CD4-positive, alpha-beta T cell treated with Interleukin-2 at 100 ng/mL for 4 hours (primary cell): ENCODE measurements around the gene AHCY.
"Not testable (repeated sequence)": the region's sequence is repeated elsewhere in the genome, so short reads cannot be mapped to it uniquely, and the experiment has no call there.

Experiments used
- DNase-seq: peaks from one replicate; pipeline ENCODE4 v3.0.0-alpha.2; 2020; ENCODE audit warnings: low spot score

Gene AHCY

DNA sequence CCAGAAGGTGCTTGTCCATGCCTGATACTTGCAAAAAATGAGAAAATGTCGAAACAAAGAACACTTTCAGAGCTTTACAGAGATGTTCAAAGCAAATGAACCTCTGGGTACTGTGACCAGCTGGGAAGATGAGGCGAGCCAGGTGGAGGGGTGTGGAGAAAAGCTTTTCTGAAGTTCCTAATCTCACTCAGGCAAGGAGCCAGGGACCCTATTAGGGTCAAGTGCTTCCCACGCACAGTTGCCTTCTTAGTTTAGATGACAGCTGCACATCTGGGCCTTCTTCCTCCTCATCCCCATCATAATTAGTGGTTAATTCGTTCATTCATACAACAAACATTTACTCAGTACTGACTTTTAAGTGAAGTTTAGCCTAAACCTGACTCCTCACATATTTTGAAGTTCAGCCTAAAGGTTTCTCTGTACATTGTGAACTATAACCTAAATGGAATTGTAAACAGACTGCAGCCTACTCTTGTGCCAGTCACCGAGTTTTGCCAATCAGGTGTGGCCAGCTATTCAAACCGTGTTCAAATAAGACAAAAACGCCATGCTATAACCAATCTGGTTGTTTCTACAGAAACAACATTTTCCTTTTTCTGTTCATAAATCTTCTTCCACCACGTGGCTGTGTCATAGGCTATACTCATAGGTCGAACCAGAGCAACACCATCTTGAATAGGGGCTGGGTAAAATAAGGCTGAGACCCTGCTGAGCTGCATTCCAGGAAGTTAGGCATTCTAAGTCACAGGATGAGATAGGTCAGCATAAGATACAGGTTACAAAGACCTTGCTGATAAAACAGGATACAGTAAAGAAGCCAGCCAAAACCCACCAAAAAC is 19.3 kb upstream of the AHCY start:
- DNase-seq, result no peak

DNA sequence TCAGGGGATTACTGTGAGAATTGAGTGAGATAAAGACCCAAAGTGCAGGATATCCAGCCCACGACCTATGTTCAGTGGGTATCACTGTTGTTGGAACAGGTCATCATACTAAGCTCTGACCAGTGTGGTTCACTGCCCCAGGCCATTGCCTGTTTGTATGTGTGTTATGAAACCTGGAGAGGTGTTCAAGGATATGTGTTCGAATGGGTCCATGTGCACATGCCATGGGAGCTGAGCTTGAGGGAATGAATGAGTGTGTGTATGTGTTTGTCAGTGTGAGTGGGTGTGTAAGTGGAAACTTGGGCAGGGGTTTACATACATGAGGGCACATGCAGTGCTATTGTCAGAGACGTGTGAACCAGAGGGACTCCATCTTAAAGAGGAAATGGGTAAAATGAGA is 17.7 kb upstream of the AHCY start:
- DNase-seq, result no peak

DNA sequence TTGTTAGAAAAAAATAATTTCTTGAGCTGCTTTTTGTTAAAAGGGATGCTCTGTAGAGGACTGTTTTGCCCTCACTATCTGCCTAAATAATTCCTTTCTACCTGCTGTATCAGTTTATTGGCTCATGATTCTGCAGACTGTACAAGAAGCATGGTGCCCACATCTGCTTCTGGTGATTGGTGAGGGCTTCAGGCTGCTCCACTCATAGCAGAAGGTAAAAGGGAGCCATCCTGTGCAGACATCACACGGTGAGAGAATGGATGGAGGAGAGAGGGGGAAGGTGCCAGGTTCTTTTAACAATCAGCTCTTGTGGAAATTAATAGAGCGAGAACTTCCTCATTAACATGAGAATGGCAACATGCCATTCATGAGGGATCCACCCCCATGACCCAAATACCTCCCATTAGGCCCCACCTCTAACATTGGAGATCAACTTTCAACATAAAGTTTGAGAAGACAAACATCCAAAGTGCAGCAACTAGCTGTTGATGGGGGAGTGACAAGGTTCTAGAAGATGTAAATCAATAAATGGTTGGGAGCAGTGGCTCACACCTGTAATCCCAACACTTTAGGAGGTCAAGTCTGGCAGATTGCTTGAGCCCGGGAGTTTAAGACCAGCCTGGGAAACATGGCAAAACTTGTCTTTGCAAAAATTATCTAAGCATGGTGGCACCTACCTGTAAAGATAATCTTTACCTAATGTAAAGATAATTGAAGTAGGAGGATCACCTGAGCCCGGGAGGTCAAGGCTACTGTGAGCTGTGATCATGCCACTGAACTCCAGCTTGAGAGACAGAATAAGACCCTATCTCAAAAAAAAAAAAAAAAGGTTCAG is 15.7 kb upstream of the AHCY start:
- no peak for DNase-seq

DNA sequence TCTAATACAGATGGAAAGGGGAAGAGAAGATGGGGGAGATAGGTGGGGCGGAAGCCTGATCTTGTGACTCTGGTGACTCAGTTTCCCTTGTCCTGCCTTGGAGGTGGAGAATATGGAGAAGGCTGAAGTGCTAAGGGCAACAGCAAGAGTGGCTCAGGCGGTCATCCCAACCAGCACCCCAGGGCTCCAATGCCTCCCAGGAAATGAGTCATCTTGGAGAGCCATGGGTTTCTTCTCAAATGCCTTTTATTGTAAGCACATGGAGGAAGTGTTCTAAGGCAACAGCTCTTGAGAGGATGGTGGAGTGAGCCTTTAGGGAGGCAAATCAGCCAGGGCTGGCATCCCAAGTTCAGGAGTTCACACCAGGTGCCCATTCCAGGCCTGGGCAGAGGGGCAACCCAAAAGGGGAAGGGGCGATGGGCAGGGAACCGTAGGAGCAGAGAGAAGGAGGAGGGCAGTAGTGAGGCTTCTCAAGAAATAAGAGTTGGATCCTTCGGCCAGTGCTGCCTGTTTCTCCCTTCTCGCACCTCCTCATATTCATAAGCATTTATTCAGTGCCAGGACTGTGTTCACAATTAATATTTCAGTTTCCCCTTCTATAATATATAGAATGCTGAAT is 13.2 kb upstream of the AHCY start:
- DNase-seq, result no peak

DNA sequence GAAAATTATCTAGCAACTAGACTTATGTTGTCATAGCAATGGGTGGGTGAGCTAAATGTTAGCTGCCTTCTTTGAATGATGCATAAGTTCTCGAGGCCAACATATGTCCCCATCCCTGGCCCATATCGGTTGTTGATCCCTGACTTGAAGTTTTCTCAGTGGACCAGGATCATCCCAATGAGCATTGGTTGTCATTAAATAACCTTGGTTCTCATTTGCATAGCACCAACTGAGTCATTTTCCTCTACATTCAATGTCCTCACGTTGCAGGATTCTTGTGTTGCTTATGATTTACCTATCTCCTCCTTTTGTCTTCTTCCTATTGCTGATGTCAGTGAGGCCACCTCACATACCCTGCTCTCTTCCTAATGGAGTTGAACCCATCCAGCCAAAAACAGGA is 12.1 kb upstream of the AHCY start:
- no peak for DNase-seq

DNA sequence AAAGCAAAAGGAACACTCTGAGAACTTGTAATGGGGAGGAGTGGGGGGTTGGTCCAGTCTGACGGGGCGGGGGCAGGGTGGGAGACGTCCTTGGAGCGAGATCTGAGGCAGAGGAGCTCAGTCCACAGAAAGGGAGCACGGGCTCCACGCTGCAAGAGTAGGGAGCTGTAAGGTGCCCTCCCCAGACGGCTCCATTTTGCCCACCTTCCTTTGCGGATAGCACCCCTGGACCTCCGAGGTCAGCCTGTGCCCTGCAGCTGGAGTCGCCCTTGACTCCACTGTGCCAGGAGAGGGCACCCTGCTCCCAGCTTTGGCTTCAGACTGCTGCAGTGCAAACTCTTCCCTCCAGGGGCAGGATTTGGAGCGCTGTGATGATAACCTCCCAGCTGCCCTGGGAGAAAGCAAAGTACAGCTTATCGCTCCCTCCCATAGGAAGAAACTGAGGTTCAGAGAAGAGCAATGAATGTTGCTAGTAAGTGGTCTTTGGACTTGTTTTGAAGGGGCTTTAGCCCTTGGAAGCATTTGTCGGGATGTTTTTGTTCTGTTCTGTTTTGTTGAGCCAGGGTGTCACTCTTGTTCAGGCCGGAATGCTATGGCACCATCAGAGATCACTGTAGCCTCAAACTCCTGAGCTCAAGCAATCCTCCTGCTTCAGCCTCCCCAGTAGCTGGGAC is 9.5 kb upstream of the AHCY start:
- DNase-seq, result peak; percentile 90

DNA sequence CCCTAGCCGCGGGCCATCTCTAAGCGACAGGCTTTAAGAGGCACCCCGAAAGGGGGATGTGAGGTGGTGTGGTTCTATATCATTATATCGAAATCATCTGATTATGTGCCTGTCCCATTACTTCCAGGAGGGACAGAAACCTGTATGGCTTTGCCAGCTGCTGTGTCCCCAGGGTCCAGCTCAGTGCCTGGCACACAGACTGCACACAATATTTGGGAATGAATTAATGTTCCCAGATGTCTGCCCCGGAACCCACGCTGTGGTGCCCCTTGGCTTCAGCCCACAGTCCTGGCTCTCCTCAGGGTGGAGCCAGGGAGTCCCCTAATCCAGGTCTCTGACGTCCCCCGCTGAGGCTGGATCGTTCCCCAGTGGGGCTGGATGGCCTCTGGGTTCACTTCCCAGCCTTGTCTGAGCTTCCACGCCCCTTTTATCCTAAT is 8.9 kb upstream of the AHCY start:
- DNase-seq, result no peak

DNA sequence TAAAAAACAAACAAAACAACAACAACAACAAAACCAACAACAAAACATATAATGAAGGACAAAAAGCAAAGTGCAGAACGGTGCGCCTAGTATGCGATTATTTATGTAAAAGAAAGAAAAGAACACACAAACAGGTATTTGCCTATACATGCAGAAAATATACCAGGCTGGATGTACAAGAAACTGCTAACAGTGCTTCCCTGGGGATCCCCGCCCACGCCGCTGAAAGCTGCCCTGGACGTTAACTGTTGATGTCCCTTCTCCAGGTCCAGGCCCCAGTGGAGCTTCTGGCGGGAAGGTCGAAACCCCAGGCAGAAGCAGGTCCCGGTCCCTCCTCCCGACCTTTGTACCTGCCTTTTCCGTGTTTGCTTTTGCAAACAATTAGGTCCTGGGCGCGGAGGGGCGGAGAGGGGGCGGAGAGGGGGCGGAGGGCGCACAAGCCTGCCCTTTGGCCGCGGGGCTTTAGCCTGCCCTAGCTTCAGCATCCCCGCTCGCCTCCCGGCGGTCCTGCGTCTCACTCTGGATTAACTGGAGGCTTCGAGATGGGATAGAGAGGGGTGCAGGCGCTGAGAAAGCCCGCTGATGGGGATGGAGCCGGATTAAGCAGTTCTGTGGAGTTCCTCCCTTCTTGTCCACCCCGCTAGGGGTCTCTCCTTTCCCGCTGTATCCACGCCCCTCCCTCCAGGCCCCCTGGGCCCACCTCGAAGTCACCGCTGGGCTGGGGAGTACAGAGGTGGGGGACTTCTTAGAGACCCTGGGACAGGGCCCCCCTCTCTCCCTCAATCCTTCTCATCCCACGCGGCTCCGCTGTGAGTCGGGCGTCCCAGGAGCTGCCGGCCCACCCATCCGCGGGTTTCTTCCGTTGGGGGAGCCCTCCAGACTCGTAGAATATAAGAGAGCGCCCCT is 8.2 kb upstream of the AHCY start:
- no peak for DNase-seq

DNA sequence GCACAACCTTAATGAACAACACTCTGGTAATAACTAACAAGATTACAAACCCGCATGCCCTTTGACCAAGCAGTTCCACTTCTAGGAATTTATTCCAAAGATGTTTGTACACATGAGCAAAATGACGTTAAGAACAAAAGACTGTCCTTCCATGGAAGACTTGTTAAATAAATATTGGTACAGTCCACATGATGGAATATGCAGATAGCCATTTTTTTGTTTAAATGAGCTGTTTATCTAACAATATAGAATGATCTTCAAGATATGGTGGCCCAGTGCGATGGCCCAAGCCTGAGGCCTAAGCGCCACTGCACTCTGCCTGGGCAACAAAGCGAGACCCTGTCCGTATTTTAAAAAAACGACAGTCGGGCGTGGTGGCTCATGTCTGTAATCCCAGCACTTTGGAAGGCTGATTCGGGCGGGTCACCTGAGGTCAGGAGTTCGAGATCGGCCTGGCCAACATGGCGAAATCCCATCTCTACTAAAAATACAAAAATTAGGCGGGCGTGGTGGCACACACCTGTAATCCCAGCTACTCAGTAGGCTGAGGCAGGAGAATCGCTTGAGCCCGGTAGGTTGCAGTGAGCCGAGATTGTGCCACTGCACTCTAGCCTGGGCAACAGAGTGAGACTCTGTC is 7.4 kb upstream of the AHCY start:
- no peak for DNase-seq

DNA sequence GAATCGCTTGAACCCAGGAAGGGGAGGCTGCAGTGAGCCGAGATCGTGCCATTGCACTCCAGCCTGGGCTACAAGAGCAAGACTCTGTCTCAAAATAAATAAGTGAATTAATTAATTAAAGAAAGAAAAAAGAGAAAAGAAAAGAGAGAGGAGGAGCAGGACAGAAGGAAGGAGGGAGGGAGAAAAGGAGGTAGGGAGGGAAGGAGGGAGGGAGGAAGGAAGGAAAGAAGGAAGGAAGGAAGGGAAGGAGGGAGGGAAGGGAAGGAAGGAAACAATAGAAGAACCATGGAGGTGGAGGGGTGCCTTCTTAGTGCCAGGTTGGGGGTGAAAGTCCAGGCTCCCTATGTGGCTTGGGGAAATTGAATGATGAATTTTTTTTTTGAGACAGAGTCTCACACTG is 6.5 kb upstream of the AHCY start:
- no peak for DNase-seq

DNA sequence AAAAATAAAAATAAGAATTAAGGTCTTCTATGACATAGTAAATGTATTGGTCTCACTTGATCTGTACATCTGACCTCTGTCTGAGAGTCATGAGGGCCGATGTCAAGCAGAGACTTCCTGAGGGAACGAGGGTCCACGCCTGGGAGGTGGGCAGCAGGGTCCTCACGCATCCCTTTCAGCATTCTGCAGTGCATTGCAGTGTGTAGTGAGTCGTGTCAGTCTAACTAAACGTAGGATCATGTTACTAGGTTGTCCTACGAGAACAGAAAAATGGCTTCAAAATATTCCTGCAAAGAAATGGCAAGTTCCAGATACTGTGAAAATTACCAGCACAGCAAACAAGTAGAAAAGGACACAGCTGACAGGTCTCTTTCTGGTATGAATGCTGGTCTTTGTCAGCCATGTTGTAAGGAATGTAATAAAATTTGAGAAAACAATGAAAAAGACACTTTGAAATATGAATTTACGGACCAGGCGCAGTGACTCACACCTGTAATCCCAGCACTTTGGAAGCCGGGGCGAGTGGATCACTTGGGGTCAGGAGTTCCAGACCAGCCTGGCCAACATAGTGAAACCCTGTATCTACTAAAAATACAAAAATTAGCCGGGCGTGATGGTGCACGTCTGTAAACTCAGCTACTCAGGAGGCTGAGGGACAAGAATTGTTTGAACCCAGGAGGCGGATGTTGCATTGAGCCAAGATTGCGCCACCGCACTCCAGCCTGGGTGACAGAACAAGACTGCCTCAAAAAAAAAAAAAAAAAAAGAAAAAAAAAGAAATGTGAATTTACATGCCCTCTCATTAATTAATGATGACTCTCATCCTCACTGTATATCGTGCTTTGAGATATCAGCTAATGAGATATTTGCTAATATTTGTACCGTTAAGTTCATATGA is 2.4 kb upstream of the AHCY start:
- DNase-seq, result no peak

DNA sequence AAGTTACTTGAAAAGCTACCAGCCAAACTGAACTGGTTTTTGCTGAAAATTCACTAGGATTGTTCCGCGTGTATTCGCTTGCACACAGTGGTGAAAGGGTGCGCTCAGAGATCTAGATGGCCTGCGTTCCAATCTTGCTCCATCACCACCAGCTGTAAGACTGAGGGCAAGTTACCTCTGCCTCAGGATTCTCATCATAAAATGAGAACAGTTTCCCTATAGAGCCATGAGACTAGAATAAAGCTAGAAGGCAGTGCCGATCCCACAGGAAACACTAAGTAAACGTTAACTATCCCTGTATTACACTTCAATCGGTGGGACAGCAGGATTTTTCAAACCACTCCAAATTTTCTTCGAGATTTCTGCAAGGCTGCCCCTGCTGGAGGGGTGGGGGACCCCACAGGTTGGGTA is 838 bp downstream of the AHCY start:
- DNase-seq, result no peak

DNA sequence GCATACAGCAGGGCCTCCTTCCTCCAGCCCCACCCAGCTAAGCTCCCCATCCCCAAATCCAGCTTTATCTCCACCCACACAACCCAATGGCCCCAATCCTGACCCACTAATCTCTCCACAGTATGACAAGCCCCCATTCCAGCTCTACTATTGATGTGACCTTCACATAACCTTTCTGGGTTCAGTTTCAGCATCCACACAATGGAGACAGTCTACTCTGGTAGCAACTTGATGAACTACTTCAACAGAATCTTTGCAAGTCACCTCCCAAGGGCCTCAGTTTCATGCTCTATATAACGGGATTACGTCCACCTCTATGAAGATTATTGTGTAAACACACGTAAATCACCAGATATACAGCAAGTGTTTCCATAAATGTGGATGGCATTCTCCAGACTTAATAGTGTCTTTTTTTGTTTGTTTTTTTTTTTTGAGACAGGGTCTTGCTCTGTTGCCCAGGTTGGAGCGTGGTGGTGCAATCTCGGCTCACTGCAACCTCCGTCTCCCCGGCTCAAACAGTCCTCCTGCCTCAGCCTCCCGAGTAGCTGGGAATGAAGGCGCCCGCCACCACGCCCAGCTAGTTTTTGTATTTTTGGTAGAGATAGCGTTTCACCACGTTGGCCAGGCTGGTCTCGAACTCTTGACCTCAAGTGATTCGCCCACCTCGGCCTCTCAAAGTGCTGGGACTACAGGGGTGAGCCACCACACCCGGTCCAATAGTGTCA is 1.4 kb downstream of the AHCY start:
- DNase-seq, result no peak

DNA sequence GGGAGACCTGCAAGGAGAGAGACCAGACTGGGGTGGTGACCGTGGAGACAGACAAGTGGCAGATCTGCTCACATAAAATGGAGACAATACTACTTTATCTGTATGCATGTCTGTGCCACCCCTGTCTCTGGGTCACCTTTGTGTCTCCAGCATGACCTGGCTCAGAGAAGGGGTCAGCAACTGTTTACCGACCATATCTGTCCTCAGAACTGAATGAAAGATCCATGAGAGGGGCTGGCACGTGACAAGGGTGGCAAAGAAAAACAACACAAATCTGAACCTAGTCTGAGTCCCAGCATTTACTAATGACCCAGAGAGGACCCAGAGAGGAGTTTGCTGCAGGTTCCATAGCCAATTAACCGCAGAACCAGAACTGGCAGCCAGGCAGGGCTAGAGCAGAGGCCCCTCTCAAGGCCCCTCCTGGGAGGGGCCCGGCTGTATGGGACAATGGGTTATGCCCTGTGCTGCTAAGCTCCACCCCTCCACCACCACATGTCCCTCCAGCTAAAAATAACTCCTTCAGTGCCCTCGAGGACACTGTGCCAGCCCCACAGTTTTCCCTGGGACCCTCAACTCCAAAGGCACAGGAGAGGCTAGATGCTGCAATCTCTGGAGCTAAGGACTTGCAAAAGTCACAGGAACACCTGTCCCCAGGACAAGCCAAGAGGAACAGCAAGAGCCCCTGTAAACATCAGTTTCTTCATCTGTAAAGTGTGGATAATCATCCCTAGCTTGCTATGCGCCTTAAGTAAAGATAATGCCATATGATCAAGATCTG is 2.2 kb downstream of the AHCY start:
- no peak for DNase-seq

DNA sequence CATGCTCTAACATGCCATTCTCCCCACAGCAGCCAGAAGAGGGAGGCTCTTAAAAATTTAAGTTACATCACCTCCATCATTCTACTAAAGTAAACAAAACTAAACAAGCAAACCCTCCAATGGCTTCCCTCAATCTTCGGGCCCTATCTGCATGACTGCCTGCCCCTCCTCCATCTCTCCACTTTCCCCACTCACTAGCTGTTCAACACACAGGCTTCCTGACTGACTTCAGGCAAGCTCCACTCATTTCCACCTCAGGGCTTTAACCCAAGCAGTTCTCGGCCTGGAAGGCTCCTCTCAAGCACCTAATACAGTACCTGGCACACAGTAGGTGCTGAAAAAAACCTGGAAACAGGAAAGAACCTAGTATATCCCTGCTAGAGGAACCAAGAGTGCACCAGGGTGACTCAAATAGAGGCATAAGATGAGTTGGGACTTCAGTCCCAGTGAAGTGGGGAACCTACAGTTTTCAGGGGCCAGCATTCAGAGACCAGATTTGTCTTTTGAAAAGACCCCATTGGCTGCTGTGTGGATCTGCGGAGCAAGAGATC is 2.8 kb downstream of the AHCY start:
- no peak for DNase-seq

DNA sequence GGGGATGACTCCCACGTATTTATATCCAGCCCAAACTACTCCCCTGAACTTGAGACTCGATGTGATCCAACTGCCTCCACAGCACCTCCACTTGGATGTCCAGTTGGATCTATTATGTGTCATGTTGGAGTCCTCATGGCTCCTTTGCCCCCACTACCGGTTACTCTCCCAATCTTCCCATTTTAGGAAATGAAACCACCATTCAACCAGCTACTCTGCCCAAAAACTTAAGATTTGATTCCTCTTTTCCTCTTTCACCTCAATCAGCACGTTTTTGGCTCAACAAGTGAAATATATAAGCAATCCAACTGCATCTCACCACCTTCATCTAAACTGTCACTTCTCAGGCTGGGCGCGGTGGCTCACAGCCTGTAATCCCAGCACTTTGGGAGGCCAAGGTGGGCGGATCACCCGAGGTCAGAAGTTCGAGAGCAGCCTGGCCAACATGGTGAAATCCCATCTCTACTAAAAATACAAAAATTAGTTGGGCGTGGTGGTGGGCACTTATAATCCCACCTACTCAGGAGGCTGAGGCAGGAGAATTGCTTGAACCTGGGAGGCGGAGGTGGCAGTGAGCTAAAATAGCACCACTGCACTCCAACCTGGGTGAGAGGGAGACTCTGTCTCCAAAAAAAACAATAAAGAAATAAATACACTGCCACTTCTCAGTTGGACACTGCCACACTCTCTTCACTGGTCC is 3.4 kb downstream of the AHCY start:
- DNase-seq, result no peak

DNA sequence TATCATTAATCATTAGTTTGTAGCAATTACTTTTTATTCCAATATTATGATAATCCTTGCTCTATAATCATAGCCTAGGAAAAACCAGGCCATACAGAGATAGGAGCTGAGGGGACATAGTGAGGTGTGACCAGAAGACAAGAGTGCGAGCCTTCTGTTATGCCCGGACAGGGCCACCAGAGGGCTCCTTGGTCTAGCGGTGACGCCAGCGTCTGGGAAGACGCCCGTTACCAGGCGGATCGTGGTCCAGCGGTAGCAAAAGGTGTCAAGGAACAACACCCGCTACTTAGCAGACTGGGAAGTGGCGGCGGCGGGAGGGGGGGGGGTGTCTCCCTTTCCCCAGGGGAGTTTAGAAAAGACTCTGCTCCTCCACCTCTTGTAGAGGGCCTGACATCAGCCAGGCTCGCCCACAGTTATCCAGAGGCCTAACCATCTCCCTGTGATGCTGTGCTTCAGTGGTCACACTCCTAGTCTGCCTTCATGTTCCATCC is 4.8 kb downstream of the AHCY start:
- DNase-seq, result not testable (repeated sequence)
